Measurements from ENCODE around the gene LCE2B. TPM values are rescaled to one million over a fixed set of nuclear protein-coding genes. Genes with fewer than 3 reads are reported as not detected.
"Not testable (repeated sequence)": the region's sequence is repeated elsewhere in the genome, so short reads cannot be mapped to it uniquely, and the experiment has no call there.

Gene LCE2B
- not detected for polyA plus RNA-seq

- H3K27ac ChIP-seq (ENCODE audit: low read depth, low read length): not testable (repeated sequence)
- 62 to 65% (median 62%) methylated on average over 4 of the region's 4 CpGs for WGBS, 3 donors
These were observed at the start of gene LCE2B for GRCh38 chr1:152685823-152686222. TSS of gene LCE2B (plus strand) at chr1:152686123. CDS start at chr1:152686844, 721 bp downstream.

GRCh38 chr1:152640351-152640750, 45.6 kb upstream of the LCE2B start:
- WGBS, 3 donors: 55 to 83% (median 76%) methylated on average over 1 of the region's 1 CpG
- H3K27ac ChIP-seq (ENCODE audit: low read depth, low read length): no peak overlapping the region

GRCh38 chr1:152643945-152644344, 42.0 kb upstream of the LCE2B start:
- WGBS, 3 donors: 53 to 57% (median 56%) methylated on average over 3 of the region's 3 CpGs
- no peak overlapping the region for H3K27ac ChIP-seq (ENCODE audit: low read depth, low read length)

- WGBS, 3 donors: 32 to 54% (median 49%) methylated on average over 3 of the region's 3 CpGs
- H3K27ac ChIP-seq (ENCODE audit: low read depth, low read length): no peak overlapping the region
These were observed 40.8 kb upstream of the LCE2B start for GRCh38 chr1:152645146-152645545.

- H3K27ac ChIP-seq (ENCODE audit: low read depth, low read length): no peak overlapping the region
These were observed 39.3 kb upstream of the LCE2B start for GRCh38 chr1:152646656-152647055.

- 28 to 32% (median 32%) methylated on average over 10 of the region's 10 CpGs for WGBS, 3 donors
- H3K27ac ChIP-seq (ENCODE audit: low read depth, low read length): no peak overlapping the region
These were observed 31.8 kb upstream of the LCE2B start for GRCh38 chr1:152654110-152654509.

GRCh38 chr1:152656459-152656858, 29.5 kb upstream of the LCE2B start:
- 57 to 79% (median 75%) methylated on average over 2 of the region's 2 CpGs for WGBS, 3 donors
- no peak overlapping the region for H3K27ac ChIP-seq (ENCODE audit: low read depth, low read length)

- WGBS, 3 donors: 79 to 84% (median 81%) methylated on average over 4 of the region's 4 CpGs
- no peak overlapping the region for H3K27ac ChIP-seq (ENCODE audit: low read depth, low read length)
These were observed 28.2 kb upstream of the LCE2B start for GRCh38 chr1:152657677-152658076.

GRCh38 chr1:152658649-152659048, 27.3 kb upstream of the LCE2B start:
- WGBS, 3 donors: 88 to 91% (median 90%) methylated on average over 3 of the region's 3 CpGs
- no peak overlapping the region for H3K27ac ChIP-seq (ENCODE audit: low read depth, low read length)

- 50 to 82% (median 65%) methylated on average over 3 of the region's 3 CpGs for WGBS, 3 donors
- no peak within 1 kb of the TSS for H3K27ac ChIP-seq (ENCODE audit: low read depth, low read length)
These were observed 22.8 kb upstream of the LCE2B start, which contains the start of gene LCE2D for GRCh38 chr1:152663098-152663497. TSS of gene LCE2D (plus strand) at chr1:152663380. CDS start at chr1:152664106, 726 bp downstream.

- not testable (repeated sequence) for H3K27ac ChIP-seq (ENCODE audit: low read depth, low read length)
- WGBS, 3 donors: 88 to 97% (median 94%) methylated on average over 1 of the region's 1 CpG
These were observed 19.8 kb upstream of the LCE2B start for GRCh38 chr1:152666171-152666570.

- WGBS, 3 donors: 79 to 89% (median 86%) methylated on average over 5 of the region's 5 CpGs
- no peak overlapping the region for H3K27ac ChIP-seq (ENCODE audit: low read depth, low read length)
These were observed 18.3 kb upstream of the LCE2B start for GRCh38 chr1:152667648-152668047.

GRCh38 chr1:152673016-152673415, 12.9 kb upstream of the LCE2B start:
- 37 to 52% (median 49%) methylated on average over 2 of the region's 2 CpGs for WGBS, 3 donors

GRCh38 chr1:152674983-152675382, 10.9 kb upstream of the LCE2B start, which contains the start of gene LCE2C:
TSS of gene LCE2C (plus strand) at chr1:152675279. CDS start at chr1:152676016, 737 bp downstream.
- 74 to 85% (median 77%) methylated on average over 2 to 3 of the region's 3 CpGs for WGBS, 3 donors
- H3K27ac ChIP-seq (ENCODE audit: low read depth, low read length): not testable (repeated sequence)

More at GRCh38 chr1:152673016-152673415, 12.9 kb upstream of the LCE2B start:
- H3K27ac ChIP-seq (ENCODE audit: low read depth, low read length): no peak overlapping the region

- 39 to 78% (median 59%) methylated on average over 6 of the region's 6 CpGs for WGBS, 3 donors
These were observed 6.5 kb upstream of the LCE2B start for GRCh38 chr1:152679459-152679858.

GRCh38 chr1:152681616-152682015, 4.3 kb upstream of the LCE2B start:
- 44 to 61% (median 58%) methylated on average over 2 of the region's 2 CpGs for WGBS, 3 donors
- no peak overlapping the region for H3K27ac ChIP-seq (ENCODE audit: low read depth, low read length)

More at GRCh38 chr1:152679459-152679858, 6.5 kb upstream of the LCE2B start:
- no peak overlapping the region for H3K27ac ChIP-seq (ENCODE audit: low read depth, low read length)

GRCh38 chr1:152683846-152684245, 2.1 kb upstream of the LCE2B start:
- H3K27ac ChIP-seq (ENCODE audit: low read depth, low read length): no peak overlapping the region

- 38 to 55% (median 47%) methylated on average over 4 of the region's 4 CpGs for WGBS, 3 donors
- no peak within 1 kb of the TSS for H3K27ac ChIP-seq (ENCODE audit: low read depth, low read length)
These were observed 12.0 kb downstream of the LCE2B start, which contains the start of gene LCE2A for GRCh38 chr1:152697701-152698600. TSS of gene LCE2A (plus strand) at chr1:152698345. CDS start at chr1:152698902, 557 bp downstream.

GRCh38 chr1:152699746-152700145, 13.8 kb downstream of the LCE2B start:
- no peak overlapping the region for H3K27ac ChIP-seq (ENCODE audit: low read depth, low read length)
- 71 to 78% (median 78%) methylated on average over 4 of the region's 4 CpGs for WGBS, 3 donors

- 75 to 86% (median 75%) methylated on average over 2 of the region's 2 CpGs for WGBS, 3 donors
- no peak within 1 kb of the TSS for H3K27ac ChIP-seq (ENCODE audit: low read depth, low read length)
These were observed 21.9 kb downstream of the LCE2B start, which contains the start of gene LCE4A for GRCh38 chr1:152707860-152708259. TSS of gene LCE4A (plus strand) at chr1:152708160. CDS start at chr1:152709076, 916 bp downstream.

All from adipose tissue (tissue), 3 donors.